ENCODE results near the gene ATP10A. TPM values are rescaled to one million over a fixed set of nuclear protein-coding genes. Genes with fewer than 3 reads are reported as not detected.
A peak's percentile ranks its signal among the peaks of the same experiment; 100 is the strongest.
"Not testable (repeated sequence)": the region's sequence is repeated elsewhere in the genome, so short reads cannot be mapped to it uniquely, and the experiment has no call there.

ATP10A gene
- total and polyA plus RNA-seq, 9 donors, result 0.28 to 3.2 (median 1.1) TPM

- intact Hi-C loops (cut with DNase I), result no loop called here
- Histone ChIP-seq H3K27me3 (no peaks in the 10 kb centered on the region), H3K36me3 (no peaks in the 10 kb centered on the region), H3K27ac (no peak overlapping the region), H3K4me1 (ENCODE audit: insufficient read depth) (no peaks in the 10 kb centered on the region), H3K9me3 (no peaks in the 10 kb centered on the region), H3K4me3 (no peak overlapping the region)
- TF ChIP-seq EP300 (IDR thresholded peaks at IDR 0.05), result no peak
- no peak for TF ChIP-seq CTCF (IDR thresholded peaks at IDR 0.05)
- 24 to 36% (median 27%) methylated on average over 7 of the region's 7 CpGs for WGBS, 3 donors
- peak in 2 of 5 donors; percentile 38 to 39 for DNase-seq
These were observed 23.5 kb upstream of the ATP10A start for GRCh38 chr15:25886498-25887140.

- H3K4me3 ChIP-seq, result no peak overlapping the region
- no peaks in the 10 kb centered on the region for H3K27me3 ChIP-seq
- 53 to 61% (median 58%) methylated on average over 5 of the region's 5 CpGs for WGBS, 3 donors
- no peak for TF ChIP-seq EP300 (IDR thresholded peaks at IDR 0.05)
- TF ChIP-seq POLR2A (IDR thresholded peaks at IDR 0.05), result no peak
- no peak for TF ChIP-seq CTCF (IDR thresholded peaks at IDR 0.05)
- no peaks in the 10 kb centered on the region for H3K9me3 ChIP-seq
- no peaks in the 10 kb centered on the region for H3K36me3 ChIP-seq
- H3K4me1 ChIP-seq (ENCODE audit: insufficient read depth), result no peaks in the 10 kb centered on the region
- DNase-seq, result no peak
- H3K27ac ChIP-seq, result no peak overlapping the region
- intact Hi-C loops (cut with DNase I), result no loop called here
These were observed 21.2 kb upstream of the ATP10A start for GRCh38 chr15:25884370-25884769.

- H3K27me3 ChIP-seq, result no peaks in the 10 kb centered on the region
- intact Hi-C loops (cut with DNase I), result no loop called here
- no peak overlapping the region for H3K27ac ChIP-seq
- WGBS, 3 donors, result 49 to 60% (median 52%) methylated on average over 6 of the region's 6 CpGs
- H3K36me3 ChIP-seq, result no peaks in the 10 kb centered on the region
- no peaks in the 10 kb centered on the region for H3K9me3 ChIP-seq
- no peak for DNase-seq
- H3K4me3 ChIP-seq, result no peak overlapping the region
- TF ChIP-seq CTCF (IDR thresholded peaks at IDR 0.05), result no peak
- no peak for TF ChIP-seq POLR2A (IDR thresholded peaks at IDR 0.05)
- no peak for TF ChIP-seq EP300 (IDR thresholded peaks at IDR 0.05)
- no peaks in the 10 kb centered on the region for H3K4me1 ChIP-seq (ENCODE audit: insufficient read depth)
These were observed 20.5 kb upstream of the ATP10A start for GRCh38 chr15:25883463-25884259.

- Histone ChIP-seq H3K4me3 (no peak overlapping the region), H3K27ac (no peak overlapping the region), H3K36me3 (no peaks in the 10 kb centered on the region), H3K9me3 (no peaks in the 10 kb centered on the region), H3K27me3 (no peaks in the 10 kb centered on the region), H3K4me1 (ENCODE audit: insufficient read depth) (no peaks in the 10 kb centered on the region)
- DNase-seq, result no peak
- TF ChIP-seq CTCF (IDR thresholded peaks at IDR 0.05) (no peak), EP300 (IDR thresholded peaks at IDR 0.05) (no peak), POLR2A (IDR thresholded peaks at IDR 0.05) (no peak)
- intact Hi-C loops (cut with DNase I), result no loop called here
- WGBS, 3 donors, result 79 to 87% (median 84%) methylated on average over 2 of the region's 2 CpGs
These were observed 19.3 kb upstream of the ATP10A start for GRCh38 chr15:25882466-25882865.

- H3K27me3 ChIP-seq; H3K4me1 ChIP-seq (ENCODE audit: insufficient read depth); H3K36me3 ChIP-seq; intact Hi-C loops (cut with DNase I); H3K4me3 ChIP-seq; H3K27ac ChIP-seq; DNase-seq; H3K9me3 ChIP-seq: not testable (repeated sequence)
- 85 to 95% (median 93%) methylated on average over 6 of the region's 6 CpGs for WGBS, 3 donors
These were observed 17.8 kb upstream of the ATP10A start for GRCh38 chr15:25880877-25881276.

Data from ovary (tissue), 9 donors.